Stimulated activated CD4-positive, alpha-beta T cell treated with anti-CD3 and anti-CD28 coated beads, Interleukin-1b, Interleukin-23, amount 100 ng/mL, for 24 hours (primary cell): ENCODE data around the gene WFIKKN1.

Experiments used
- DNase-seq, 4 experiments: peaks; one replicate each; pipeline ENCODE4 v3.0.0-alpha.2; 2020; ENCODE audit warnings: low read depth in 4 of 4, low spot score in 1 of 4

The WFIKKN1 gene

DNA sequence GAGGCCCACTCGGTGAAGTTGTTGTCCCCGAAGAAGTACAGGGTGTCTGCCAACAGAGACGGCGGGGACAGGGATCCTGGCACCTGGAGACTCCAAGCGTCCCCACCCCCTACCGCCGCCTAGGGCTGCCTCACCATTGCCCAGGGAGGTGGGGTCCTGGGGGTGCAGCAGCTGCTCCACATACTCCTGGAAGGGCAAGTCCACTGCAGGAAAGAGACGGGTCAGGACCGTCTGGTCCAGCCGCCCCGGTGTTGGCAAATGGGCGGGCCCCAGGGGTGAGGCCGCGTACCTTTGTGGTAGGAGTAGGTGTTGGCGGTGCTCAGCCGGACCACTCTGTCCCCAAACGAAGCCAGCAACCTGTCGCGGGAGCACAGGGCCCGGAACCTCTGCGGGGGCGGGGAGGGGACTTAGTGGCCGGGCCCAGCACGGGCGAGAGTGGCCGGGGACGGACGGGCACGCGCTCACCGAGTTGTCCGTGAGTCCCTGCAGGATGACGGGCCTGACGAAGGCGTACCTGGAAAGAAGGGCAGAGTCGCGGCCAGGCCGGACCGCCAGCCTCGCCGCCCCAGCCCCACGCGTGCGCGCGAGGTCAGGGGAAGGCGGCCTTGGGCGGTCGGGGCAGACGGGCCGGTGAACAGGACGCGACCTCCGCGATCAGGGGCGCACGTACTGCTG is 52.7 kb downstream of the WFIKKN1 start:
- no peak for DNase-seq
